Measurements from ENCODE around the gene ATOSB. TPM values are rescaled to one million over a fixed set of nuclear protein-coding genes. Genes with fewer than 3 reads are reported as not detected.

Gene ATOSB
- total RNA-seq, 4 donors from 2014 or later, result 7.8 to 21.0 (median 11.8) TPM

- Histone ChIP-seq H3K27ac (peak overlapping the region; percentile 20 to 92 (median 85)), H3K9me3 (no peaks in the 10 kb centered on the region), H3K36me3 (no peaks in the 10 kb centered on the region), H3K4me3 (replicated peaks in 1 of 3) (peak overlapping the region in 1 of 3 donors; percentile 42), H3K27me3 (no peaks in the 10 kb centered on the region), H3K4me1 (peaks cover 20 to 38% of the 10 kb centered on the region in 2 donors)
- DNase-seq, result peak; percentile 93 to 95
- intact Hi-C loops (cut with DNase I), result loop anchor here (2.0 to 10.0 kb wide), 3 partner anchors 140 to 438 kb away; no protein-coding TSS in a partner anchor
- TF ChIP-seq CTCF (IDR thresholded peaks at IDR 0.05) (peak; percentile 82 to 98 (median 93)), POLR2A (IDR thresholded peaks at IDR 0.05) (no peak)
- WGBS, 2 donors, result 17 to 18% methylated on average over 30 of the region's 30 CpGs
Measured at GRCh38 chr9:35116898-35117551, 1.4 kb upstream of the ATOSB start.

- Histone ChIP-seq H3K9me3 (no peaks in the 10 kb centered on the region), H3K36me3 (no peaks in the 10 kb centered on the region), H3K4me3 (replicated peaks in 1 of 3) (peak overlapping the region in 1 of 3 donors; percentile 42), H3K4me1 (peaks cover 23 to 42% of the 10 kb centered on the region in 2 donors), H3K27ac (peak overlapping the region; percentile 79 to 92 (median 85)), H3K27me3 (no peaks in the 10 kb centered on the region)
- TF ChIP-seq POLR2A (IDR thresholded peaks at IDR 0.05), result no peak
- TF ChIP-seq CTCF (IDR thresholded peaks at IDR 0.05), result no peak
- WGBS, 2 donors, result 0 to 1% methylated on average over 11 to 12 of the region's 12 CpGs
- intact Hi-C loops (cut with DNase I), result loop anchor here (2.0 to 10.0 kb wide), 3 partner anchors 140 to 438 kb away; no protein-coding TSS in a partner anchor
- DNase-seq, result peak in 1 of 2 donors; percentile 9
Measured at GRCh38 chr9:35116539-35116897, 856 bp upstream of the ATOSB start.

GRCh38 chr9:35114840-35115628, 628 bp downstream of the ATOSB start:
- Histone ChIP-seq H3K9me3 (no peaks in the 10 kb centered on the region), H3K27me3 (no peaks in the 10 kb centered on the region), H3K27ac (peak overlapping the region; percentile 74 to 92 (median 79)), H3K4me1 (peaks cover 34 to 51% of the 10 kb centered on the region in 2 donors), H3K36me3 (no peaks in the 10 kb centered on the region), H3K4me3 (replicated peaks in 1 of 3) (peak overlapping the region; percentile 25 to 42 (median 41))
- WGBS, 2 donors, result 14 to 16% methylated on average over 11 to 12 of the region's 12 CpGs
- intact Hi-C loops (cut with DNase I), result loop anchor here (5.0 to 10.0 kb wide), 2 partner anchors 362 to 440 kb away; no protein-coding TSS in a partner anchor
- no peak for TF ChIP-seq POLR2A (IDR thresholded peaks at IDR 0.05)
- TF ChIP-seq CTCF (IDR thresholded peaks at IDR 0.05), result no peak
- peak; percentile 40 to 47 for DNase-seq

GRCh38 chr9:35114113-35114839, 1.4 kb downstream of the ATOSB start:
- peak; percentile 74 to 77 for DNase-seq
- TF ChIP-seq CTCF (IDR thresholded peaks at IDR 0.05) (no peak), POLR2A (IDR thresholded peaks at IDR 0.05) (no peak)
- 7 to 10% methylated on average over 5 of the region's 5 CpGs for WGBS, 2 donors
- Histone ChIP-seq H3K4me1 (peaks cover 34 to 52% of the 10 kb centered on the region in 2 donors), H3K36me3 (no peaks in the 10 kb centered on the region), H3K27me3 (no peaks in the 10 kb centered on the region), H3K27ac (peak overlapping the region; percentile 74 to 92 (median 79)), H3K4me3 (replicated peaks in 1 of 3) (peak overlapping the region in 1 of 3 donors; percentile 42), H3K9me3 (no peaks in the 10 kb centered on the region)
- intact Hi-C loops (cut with DNase I), result loop anchor here (10.0 kb wide), 1 partner anchor 441 kb away; no protein-coding TSS in a partner anchor

All from thyroid gland (tissue), 4 donors.